Tibial nerve (tissue), 4 donors: ENCODE measurements around the gene GDF9. TPM values are rescaled to one million over a fixed set of nuclear protein-coding genes. Genes with fewer than 3 reads are reported as not detected.

Experiments used
- DNase-seq, 2 donors: peaks; one replicate each; pipeline ENCODE4 v3.0.0-alpha.2; 2019; ENCODE audit warnings: low spot score in 2 of 2
- H3K27ac ChIP-seq, 4 donors: fragments of 200-600 bp; sonication (generic) in 3 of 4; one replicate each; pipeline ENCODE4 v1.5.1; 2017 to 2019; ENCODE audit warnings: mild to moderate bottlenecking in 1 of 4
- H3K27me3 ChIP-seq, 2 donors: fragments of 200-600 bp; sonication (generic) in 1 of 2; one replicate each; pipeline versions ENCODE4 v1.5.1 to v1.6.0; 2017 to 2019
- H3K36me3 ChIP-seq, 3 donors: fragments of 200-600 bp; sonication (generic); one replicate each; pipeline ENCODE4 v1.5.1; 2018 to 2019
- H3K4me1 ChIP-seq, 4 donors: fragments of 200-600 bp; sonication (generic) in 3 of 4; one replicate each; pipeline ENCODE4 v1.5.1; 2017 to 2019
- H3K4me3 ChIP-seq, 4 donors: fragments of 200-600 bp; sonication (generic) in 3 of 4; one replicate each; pipeline ENCODE4 v1.5.1; 2017 to 2019; ENCODE audit warnings: mild to moderate bottlenecking in 1 of 4, moderate library complexity in 1 of 4
- H3K9me3 ChIP-seq, 4 donors: fragments of 200-600 bp; sonication (generic) in 3 of 4; one replicate each; pipeline ENCODE4 v1.5.1; 2017 to 2019
- EP300 ChIP-seq, 2 donors: sonication (generic); formaldehyde crosslinking; IDR thresholded peaks; one replicate each; pipeline ENCODE4 v1.6.1; 2017; ENCODE audit warnings: antibody characterized with exemption in 2 of 2, mild to moderate bottlenecking in 1 of 2
- POLR2A ChIP-seq, 2 donors: fragments of 450-650 bp; IDR thresholded peaks; one replicate each; pipeline ENCODE4 v1.6.1; 2017; ENCODE audit warnings: antibody characterized with exemption in 2 of 2, mild to moderate bottlenecking in 2 of 2, moderate library complexity in 2 of 2
- WGBS, 2 donors: methylation state at CpG; one replicate each; pipeline ENCODE4 v1.1.5; 2018; 5-methylcytosine and 5-hydroxymethylcytosine counted together
- total RNA-seq, 4 donors: library from RNA; depleted of rRNA; stranded (reverse); fragments of >200 nt; gene quantifications; one replicate each; pipeline ENCODE4 v1.1.0, GENCODE V29; 2016
- TF ChIP-seq, protein P1 (sequence below), 5 experiments: fragments of 200-600 bp in 3 of 5; fragments of 450-650 bp in 2 of 5; sonication (generic) in 3 of 5; IDR thresholded peaks; one replicate each; pipeline ENCODE4 v1.5.1; 2016 to 2019; ENCODE audit warnings: antibody characterized with exemption in 5 of 5, mild to moderate bottlenecking in 3 of 5, moderate library complexity in 2 of 5

Gene GDF9
- total RNA-seq, 4 donors from 2014 or later: 0.44 to 0.60 TPM; not detected in 2

DNA sequence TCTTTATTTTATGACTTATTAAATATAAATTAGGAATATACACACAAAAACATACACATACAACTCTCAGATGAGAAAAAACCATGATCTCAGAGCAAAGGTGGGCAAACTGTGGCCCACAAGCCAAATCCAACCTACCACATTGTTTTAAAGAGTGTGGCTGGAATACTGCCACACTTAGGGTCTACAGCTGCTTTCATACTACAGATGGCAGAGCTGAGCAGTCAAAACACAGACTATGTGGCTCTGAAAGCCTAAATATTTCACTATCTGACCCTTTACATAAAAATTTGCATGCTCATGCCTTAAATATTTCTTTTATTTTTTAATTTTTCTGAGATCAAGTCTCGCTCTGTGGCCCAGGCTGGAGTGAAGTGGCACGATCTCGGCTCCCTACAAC lies 35.5 kb upstream of the GDF9 start:
- TF ChIP-seq POLR2A (IDR thresholded peaks at IDR 0.05) (no peak), EP300 (IDR thresholded peaks at IDR 0.05) (no peak)
- Histone ChIP-seq H3K4me3 (no peak overlapping the region), H3K36me3 (peaks cover 0 to 30% (median 4%) of the 10 kb centered on the region in 3 donors), H3K27ac (no peak overlapping the region), H3K9me3 (no peaks in the 10 kb centered on the region), H3K4me1 (no peaks in the 10 kb centered on the region), H3K27me3 (no peaks in the 10 kb centered on the region)
- 91 to 94% methylated on average over 3 of the region's 3 CpGs for WGBS, 2 donors
- DNase-seq: no peak

DNA sequence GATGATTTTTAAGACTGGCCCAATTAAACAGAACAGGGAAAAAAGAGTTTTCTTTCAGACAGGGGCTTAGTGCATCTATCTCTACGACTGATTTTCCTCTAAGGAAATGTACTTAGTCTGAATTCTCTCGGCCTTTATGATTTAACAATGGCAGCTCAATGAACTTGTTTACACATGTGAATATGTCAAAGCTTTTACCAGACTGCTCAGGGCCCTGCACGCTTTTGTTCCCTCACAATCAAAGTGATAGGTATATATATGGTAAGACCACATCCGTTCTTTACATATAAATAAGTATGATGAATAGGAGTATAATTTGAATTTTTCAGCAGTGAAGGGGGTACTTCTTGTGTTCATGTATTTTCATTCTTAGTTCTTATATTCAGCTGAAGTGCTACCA lies 34.8 kb upstream of the GDF9 start:
- H3K4me1 ChIP-seq: no peaks in the 10 kb centered on the region
- H3K36me3 ChIP-seq: peaks cover 5 to 37% (median 10%) of the 10 kb centered on the region in 3 donors
- H3K4me3 ChIP-seq: no peak overlapping the region
- H3K27me3 ChIP-seq: no peaks in the 10 kb centered on the region
- 75 to 83% methylated on average over 4 of the region's 4 CpGs for WGBS, 2 donors
- TF ChIP-seq, protein P1, sequence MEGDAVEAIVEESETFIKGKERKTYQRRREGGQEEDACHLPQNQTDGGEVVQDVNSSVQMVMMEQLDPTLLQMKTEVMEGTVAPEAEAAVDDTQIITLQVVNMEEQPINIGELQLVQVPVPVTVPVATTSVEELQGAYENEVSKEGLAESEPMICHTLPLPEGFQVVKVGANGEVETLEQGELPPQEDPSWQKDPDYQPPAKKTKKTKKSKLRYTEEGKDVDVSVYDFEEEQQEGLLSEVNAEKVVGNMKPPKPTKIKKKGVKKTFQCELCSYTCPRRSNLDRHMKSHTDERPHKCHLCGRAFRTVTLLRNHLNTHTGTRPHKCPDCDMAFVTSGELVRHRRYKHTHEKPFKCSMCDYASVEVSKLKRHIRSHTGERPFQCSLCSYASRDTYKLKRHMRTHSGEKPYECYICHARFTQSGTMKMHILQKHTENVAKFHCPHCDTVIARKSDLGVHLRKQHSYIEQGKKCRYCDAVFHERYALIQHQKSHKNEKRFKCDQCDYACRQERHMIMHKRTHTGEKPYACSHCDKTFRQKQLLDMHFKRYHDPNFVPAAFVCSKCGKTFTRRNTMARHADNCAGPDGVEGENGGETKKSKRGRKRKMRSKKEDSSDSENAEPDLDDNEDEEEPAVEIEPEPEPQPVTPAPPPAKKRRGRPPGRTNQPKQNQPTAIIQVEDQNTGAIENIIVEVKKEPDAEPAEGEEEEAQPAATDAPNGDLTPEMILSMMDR (IDR thresholded peaks at IDR 0.05): no peak
- TF ChIP-seq EP300 (IDR thresholded peaks at IDR 0.05): no peak
- no peak for TF ChIP-seq POLR2A (IDR thresholded peaks at IDR 0.05)
- H3K27ac ChIP-seq: no peak overlapping the region
- no peaks in the 10 kb centered on the region for H3K9me3 ChIP-seq
- no peak for DNase-seq

DNA sequence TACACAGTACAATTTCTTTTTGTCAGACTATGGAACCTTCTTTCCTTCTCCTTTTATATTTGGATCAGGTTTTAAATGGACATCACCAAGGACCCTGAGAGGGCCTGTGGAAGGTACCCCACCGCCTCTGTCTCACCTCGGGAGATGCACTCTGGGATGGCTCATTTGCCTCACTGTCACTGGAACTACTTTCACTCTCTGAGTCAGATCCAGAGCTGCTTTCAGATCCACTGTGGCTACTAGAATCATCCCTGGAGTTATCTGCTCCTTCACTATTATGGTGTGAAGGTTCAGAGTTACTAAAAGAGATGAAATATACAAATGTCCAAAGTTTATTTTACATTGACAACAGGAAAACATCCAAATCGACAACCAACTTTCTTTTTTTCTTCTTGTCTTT lies 31.8 kb upstream of the GDF9 start:
- Histone ChIP-seq H3K27me3 (no peaks in the 10 kb centered on the region), H3K36me3 (peaks cover 7 to 62% (median 21%) of the 10 kb centered on the region in 3 donors), H3K9me3 (no peaks in the 10 kb centered on the region), H3K4me1 (no peaks in the 10 kb centered on the region), H3K27ac (no peak overlapping the region), H3K4me3 (no peak overlapping the region)
- DNase-seq: no peak
- 69% methylated on average over 3 of the region's 3 CpGs for WGBS, 2 donors
- TF ChIP-seq EP300 (IDR thresholded peaks at IDR 0.05) (no peak), POLR2A (IDR thresholded peaks at IDR 0.05) (no peak)
- TF ChIP-seq, protein P1 (IDR thresholded peaks at IDR 0.05): no peak

DNA sequence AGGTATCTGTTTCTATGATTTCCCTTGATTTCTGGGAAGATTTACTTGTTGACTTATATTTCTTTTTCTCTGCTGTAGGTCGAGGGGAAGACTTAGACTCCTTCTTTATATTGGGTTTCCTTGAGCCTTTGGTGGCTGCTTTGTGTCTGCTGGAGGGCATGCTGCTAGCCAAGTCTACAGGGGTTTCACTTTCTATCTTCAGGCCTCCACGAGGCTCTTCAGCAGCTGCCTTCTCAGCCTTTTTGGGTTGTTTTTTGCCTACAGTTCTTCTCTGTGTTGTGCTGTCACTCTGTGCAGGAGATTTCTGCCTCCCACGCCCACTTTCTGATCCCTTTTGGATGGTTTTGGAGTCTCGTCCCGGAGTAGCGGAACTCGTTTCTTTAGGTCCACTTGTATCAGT lies 30.4 kb upstream of the GDF9 start:
- TF ChIP-seq, protein P1 (IDR thresholded peaks at IDR 0.05): no peak
- no peak for TF ChIP-seq EP300 (IDR thresholded peaks at IDR 0.05)
- TF ChIP-seq POLR2A (IDR thresholded peaks at IDR 0.05): no peak
- H3K4me1 ChIP-seq: peaks cover 0 to 5% (median 0%) of the 10 kb centered on the region in 4 donors
- 89 to 90% methylated on average over 7 of the region's 7 CpGs for WGBS, 2 donors
- H3K27me3 ChIP-seq: no peaks in the 10 kb centered on the region
- no peak overlapping the region for H3K27ac ChIP-seq
- H3K36me3 ChIP-seq: peaks cover 7 to 69% (median 24%) of the 10 kb centered on the region in 3 donors
- DNase-seq: no peak
- H3K4me3 ChIP-seq: no peak overlapping the region
- H3K9me3 ChIP-seq: no peaks in the 10 kb centered on the region

DNA sequence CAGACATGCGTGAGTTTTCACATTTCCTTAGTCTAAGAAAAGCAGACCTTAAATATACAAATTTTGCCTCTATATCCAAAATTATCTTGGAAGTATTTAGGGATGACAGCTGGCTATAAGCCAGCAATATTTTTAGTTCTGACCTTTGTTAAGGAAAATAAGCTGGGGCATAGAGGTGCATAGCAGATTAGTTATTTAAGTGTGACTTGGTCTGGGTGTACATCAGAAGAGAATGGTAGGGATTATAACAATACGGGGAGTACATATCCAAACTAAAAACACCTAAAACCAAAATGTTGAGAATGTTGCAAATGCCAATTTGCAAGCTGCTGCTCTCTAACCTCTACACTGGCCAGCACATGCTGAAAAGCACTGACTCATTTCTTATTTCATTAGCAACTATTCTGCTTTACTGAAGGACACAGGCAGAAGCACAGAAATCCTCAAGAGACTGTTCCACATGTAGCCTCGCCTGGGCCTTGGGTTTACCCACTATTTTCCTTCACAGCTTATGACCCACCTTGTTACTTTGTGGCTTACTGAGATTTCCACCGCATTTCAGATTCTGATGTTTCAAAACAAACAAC lies 29.5 kb upstream of the GDF9 start:
- H3K4me3 ChIP-seq: no peak overlapping the region
- H3K36me3 ChIP-seq: peaks cover 7 to 76% (median 24%) of the 10 kb centered on the region in 3 donors
- H3K4me1 ChIP-seq: peaks cover 0 to 5% (median 0%) of the 10 kb centered on the region in 4 donors
- 83 to 85% methylated on average over 4 of the region's 4 CpGs for WGBS, 2 donors
- H3K9me3 ChIP-seq: no peaks in the 10 kb centered on the region
- no peaks in the 10 kb centered on the region for H3K27me3 ChIP-seq
- no peak overlapping the region for H3K27ac ChIP-seq
- DNase-seq: no peak
- TF ChIP-seq POLR2A (IDR thresholded peaks at IDR 0.05) (no peak), EP300 (IDR thresholded peaks at IDR 0.05) (no peak)
- TF ChIP-seq, protein P1 (IDR thresholded peaks at IDR 0.05): no peak
